ENCODE measurements around the gene TSC22D1. TPM values are rescaled to one million over a fixed set of nuclear protein-coding genes. Genes with fewer than 3 reads are reported as not detected.

The TSC22D1 gene
- total and polyA plus RNA-seq, 9 donors = 61.8 to 93.1 (median 76.7) TPM

DNA sequence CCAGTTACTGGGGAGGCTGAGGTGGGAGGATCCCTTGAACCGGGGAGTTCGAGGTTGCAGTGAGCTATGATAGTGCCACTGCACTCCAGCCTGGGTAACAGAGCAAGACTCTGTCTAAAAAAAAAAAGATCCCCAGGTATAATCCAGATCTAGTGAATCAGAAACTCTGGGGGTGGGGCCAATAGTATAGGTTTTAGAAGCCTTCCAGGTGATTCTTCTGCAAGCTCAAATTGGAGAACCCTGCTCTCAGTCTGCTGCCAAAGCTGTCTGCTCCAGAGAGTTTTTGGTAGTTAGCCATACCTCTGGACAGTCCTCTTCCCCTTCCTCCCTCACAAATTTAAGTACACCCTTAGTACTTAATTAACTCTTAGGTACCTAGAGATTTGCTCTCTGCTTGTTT lies 174.6 kb downstream of the TSC22D1 start:
- H3K4me1 ChIP-seq (ENCODE audit: control insufficient read depth, insufficient read depth, low read length) = peaks cover 24% of the 10 kb centered on the region
- no peaks in the 10 kb centered on the region for H3K36me3 ChIP-seq (ENCODE audit: control insufficient read depth, insufficient read depth, low read length)
- DNase-seq = no peak
- no peaks in the 10 kb centered on the region for H3K9me3 ChIP-seq (replicated peaks; ENCODE audit: control insufficient read depth, low read depth, low read length)
- 50% methylated on average over 2 of the region's 2 CpGs for WGBS (ENCODE audit: insufficient coverage)
- peaks cover 15% of the 10 kb centered on the region for H3K27me3 ChIP-seq (ENCODE audit: control insufficient read depth, insufficient read depth, low read length)
- H3K4me3 ChIP-seq (ENCODE audit: low read length) = no peak overlapping the region
- no peak overlapping the region for H3K27ac ChIP-seq (ENCODE audit: low read length)

DNA sequence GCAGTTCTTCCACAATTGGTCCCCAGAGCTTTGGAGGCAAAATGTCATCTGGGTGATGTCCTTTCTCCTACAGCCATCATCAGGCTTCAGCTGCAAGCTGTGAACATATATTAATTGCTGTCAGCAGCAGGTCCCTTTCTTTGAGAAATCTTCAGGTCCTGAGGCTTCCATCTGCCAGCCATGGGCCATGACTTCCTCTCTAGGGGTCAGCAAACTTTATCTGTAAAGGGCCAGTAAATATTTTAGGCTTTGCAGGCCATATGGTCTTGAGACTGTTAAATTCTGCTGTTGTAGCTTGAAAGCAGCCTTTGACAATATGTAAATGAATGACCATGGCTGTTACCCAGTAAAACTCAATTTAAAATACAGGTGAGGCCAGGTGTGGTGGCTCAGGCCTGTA lies 175.4 kb downstream of the TSC22D1 start:
- peaks cover 15% of the 10 kb centered on the region for H3K27me3 ChIP-seq (ENCODE audit: control insufficient read depth, insufficient read depth, low read length)
- H3K27ac ChIP-seq (ENCODE audit: low read length) = no peak overlapping the region
- DNase-seq = no peak
- no peaks in the 10 kb centered on the region for H3K36me3 ChIP-seq (ENCODE audit: control insufficient read depth, insufficient read depth, low read length)
- no peak overlapping the region for H3K4me3 ChIP-seq (ENCODE audit: low read length)
- no peaks in the 10 kb centered on the region for H3K9me3 ChIP-seq (replicated peaks; ENCODE audit: control insufficient read depth, low read depth, low read length)
- peaks cover 30% of the 10 kb centered on the region for H3K4me1 ChIP-seq (ENCODE audit: control insufficient read depth, insufficient read depth, low read length)

DNA sequence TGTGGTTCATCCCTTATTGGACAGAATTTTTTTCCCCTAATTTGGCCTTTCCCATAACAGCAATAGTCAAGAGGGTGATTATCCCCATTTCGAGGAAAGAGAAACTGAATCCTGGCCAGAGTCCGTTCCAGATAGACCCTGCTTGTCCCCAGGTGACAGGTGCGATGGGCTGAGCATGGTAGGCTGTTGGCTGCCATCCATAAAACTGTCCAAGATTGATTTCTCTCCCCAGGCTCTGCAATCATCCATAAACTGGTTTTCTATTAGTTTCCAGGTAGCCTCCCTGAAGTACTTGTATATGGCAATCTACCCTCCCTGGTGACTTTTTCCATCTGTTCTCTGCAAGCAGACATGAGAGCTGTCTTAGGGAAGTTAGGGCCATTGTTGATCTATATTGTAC lies 177.1 kb downstream of the TSC22D1 start:
- no CpG with 5 or more reads among the region's 3 CpGs for WGBS (ENCODE audit: insufficient coverage)
- no peaks in the 10 kb centered on the region for H3K36me3 ChIP-seq (ENCODE audit: control insufficient read depth, insufficient read depth, low read length)
- H3K9me3 ChIP-seq (replicated peaks; ENCODE audit: control insufficient read depth, low read depth, low read length) = no peaks in the 10 kb centered on the region
- no peak for DNase-seq
- H3K27me3 ChIP-seq (ENCODE audit: control insufficient read depth, insufficient read depth, low read length) = peaks cover 7% of the 10 kb centered on the region
- H3K27ac ChIP-seq (ENCODE audit: low read length) = no peak overlapping the region
- H3K4me1 ChIP-seq (ENCODE audit: control insufficient read depth, insufficient read depth, low read length) = peaks cover 27% of the 10 kb centered on the region
- H3K4me3 ChIP-seq (ENCODE audit: low read length) = no peak overlapping the region

DNA sequence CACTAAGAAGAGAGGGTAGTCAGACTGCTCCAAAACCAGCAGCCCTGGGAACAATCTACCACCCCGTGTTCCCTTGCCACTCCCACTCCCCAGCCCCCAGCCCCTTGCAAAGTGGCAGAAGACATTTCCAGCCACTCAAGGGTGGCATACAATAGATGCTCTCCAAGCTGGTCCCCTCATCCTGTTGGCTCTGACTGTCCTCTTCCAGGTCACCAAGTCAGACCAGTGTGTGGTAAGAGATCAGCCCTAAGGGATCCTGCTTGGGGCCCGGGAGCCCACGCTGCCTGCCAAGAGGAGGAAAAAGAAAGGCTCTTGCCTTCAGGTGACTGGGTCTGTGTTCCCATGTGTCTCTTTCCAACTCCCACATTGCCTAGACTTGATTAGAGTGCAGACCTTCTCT lies 177.5 kb downstream of the TSC22D1 start:
- Histone ChIP-seq H3K27me3 (ENCODE audit: control insufficient read depth, insufficient read depth, low read length) (peaks cover 5% of the 10 kb centered on the region), H3K9me3 (replicated peaks; ENCODE audit: control insufficient read depth, low read depth, low read length) (no peaks in the 10 kb centered on the region), H3K4me1 (ENCODE audit: control insufficient read depth, insufficient read depth, low read length) (peaks cover 26% of the 10 kb centered on the region), H3K36me3 (ENCODE audit: control insufficient read depth, insufficient read depth, low read length) (no peaks in the 10 kb centered on the region), H3K4me3 (ENCODE audit: low read length) (no peak overlapping the region), H3K27ac (ENCODE audit: low read length) (no peak overlapping the region)
- WGBS (ENCODE audit: insufficient coverage) = 76% methylated on average over 3 of the region's 3 CpGs
- DNase-seq = no peak

DNA sequence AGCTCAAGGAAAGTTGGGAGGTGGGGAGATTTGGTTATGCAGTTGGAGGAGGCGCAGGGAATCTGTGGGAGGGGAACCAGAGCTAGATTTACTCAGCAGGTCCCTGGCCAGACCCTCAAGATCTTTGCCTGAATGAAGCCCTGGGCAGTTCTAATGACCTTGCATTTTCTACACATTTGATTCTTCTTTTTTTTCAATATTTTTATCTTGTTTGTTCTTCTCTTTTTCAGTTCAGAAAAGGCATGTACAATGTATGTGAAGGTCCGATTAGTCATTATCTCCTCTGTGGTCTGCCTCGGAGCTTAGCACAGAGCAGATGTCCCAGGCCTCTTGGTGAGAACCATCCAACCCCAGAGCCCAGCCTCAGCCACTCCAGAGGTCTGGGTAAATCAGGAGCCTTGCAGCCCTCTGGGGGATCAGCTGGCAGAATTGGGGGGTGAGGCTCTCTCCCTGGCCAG lies 178.3 kb downstream of the TSC22D1 start:
- Histone ChIP-seq H3K4me3 (ENCODE audit: low read length) (no peak overlapping the region), H3K4me1 (ENCODE audit: control insufficient read depth, insufficient read depth, low read length) (peaks cover 22% of the 10 kb centered on the region), H3K36me3 (ENCODE audit: control insufficient read depth, insufficient read depth, low read length) (no peaks in the 10 kb centered on the region), H3K27me3 (ENCODE audit: control insufficient read depth, insufficient read depth, low read length) (peaks cover 2% of the 10 kb centered on the region), H3K27ac (ENCODE audit: low read length) (peak overlapping the region; percentile 76), H3K9me3 (replicated peaks; ENCODE audit: control insufficient read depth, low read depth, low read length) (no peaks in the 10 kb centered on the region)
- WGBS (ENCODE audit: insufficient coverage) = no CpG with 5 or more reads among the region's 3 CpGs
- DNase-seq = no peak

DNA sequence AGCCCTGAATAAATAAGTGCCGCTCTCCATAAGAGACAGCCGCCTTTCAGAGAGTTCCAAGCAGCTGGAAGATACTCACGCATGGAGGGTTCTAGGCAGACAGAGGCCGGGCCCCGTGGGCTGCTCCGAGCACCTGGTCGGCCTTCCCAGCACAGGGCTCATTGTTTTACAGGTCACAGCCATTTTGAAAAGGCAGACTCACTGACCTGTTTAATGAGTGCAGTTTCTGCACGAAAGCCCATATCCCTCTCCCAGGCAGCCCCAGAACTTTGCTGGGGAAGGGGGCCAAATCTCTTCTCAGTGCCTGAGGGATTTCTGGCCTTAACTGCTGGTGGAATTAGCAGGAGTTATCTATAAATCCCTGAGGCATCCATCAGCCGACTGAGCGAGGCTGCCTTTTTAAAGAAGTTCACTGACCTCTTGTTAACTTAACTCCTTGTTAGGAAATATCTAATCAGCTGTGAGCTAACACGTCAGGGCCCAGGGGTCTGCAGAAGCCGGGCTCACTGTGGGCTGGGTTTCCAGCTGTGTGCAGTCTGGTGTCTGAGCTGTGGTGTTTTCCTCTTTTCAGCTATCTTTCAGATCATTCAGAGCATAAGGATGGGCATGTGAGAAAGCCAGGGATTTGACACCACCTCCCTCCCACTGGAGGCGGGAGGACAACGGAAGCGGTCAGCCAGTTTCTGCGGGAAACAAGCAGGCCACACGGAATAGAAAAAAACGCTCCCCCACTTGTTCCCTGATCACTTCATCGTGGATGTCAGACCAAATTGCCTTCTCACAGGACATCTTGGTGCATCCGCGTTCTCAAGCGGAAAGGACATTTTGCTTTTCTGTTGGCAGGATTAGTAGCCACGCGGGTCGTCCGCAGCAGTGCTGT lies 179.2 kb downstream of the TSC22D1 start:
- DNase-seq = peak; percentile 81
- H3K4me3 ChIP-seq (ENCODE audit: low read length) = peak overlapping the region; percentile 9
- H3K27ac ChIP-seq (ENCODE audit: low read length) = peak overlapping the region; percentile 76
- H3K4me1 ChIP-seq (ENCODE audit: control insufficient read depth, insufficient read depth, low read length) = peaks cover 21% of the 10 kb centered on the region
- WGBS (ENCODE audit: insufficient coverage) = 21% methylated on average over 19 of the region's 26 CpGs
- H3K9me3 ChIP-seq (replicated peaks; ENCODE audit: control insufficient read depth, low read depth, low read length) = no peaks in the 10 kb centered on the region
- no peaks in the 10 kb centered on the region for H3K27me3 ChIP-seq (ENCODE audit: control insufficient read depth, insufficient read depth, low read length)
- H3K36me3 ChIP-seq (ENCODE audit: control insufficient read depth, insufficient read depth, low read length) = no peaks in the 10 kb centered on the region

DNA sequence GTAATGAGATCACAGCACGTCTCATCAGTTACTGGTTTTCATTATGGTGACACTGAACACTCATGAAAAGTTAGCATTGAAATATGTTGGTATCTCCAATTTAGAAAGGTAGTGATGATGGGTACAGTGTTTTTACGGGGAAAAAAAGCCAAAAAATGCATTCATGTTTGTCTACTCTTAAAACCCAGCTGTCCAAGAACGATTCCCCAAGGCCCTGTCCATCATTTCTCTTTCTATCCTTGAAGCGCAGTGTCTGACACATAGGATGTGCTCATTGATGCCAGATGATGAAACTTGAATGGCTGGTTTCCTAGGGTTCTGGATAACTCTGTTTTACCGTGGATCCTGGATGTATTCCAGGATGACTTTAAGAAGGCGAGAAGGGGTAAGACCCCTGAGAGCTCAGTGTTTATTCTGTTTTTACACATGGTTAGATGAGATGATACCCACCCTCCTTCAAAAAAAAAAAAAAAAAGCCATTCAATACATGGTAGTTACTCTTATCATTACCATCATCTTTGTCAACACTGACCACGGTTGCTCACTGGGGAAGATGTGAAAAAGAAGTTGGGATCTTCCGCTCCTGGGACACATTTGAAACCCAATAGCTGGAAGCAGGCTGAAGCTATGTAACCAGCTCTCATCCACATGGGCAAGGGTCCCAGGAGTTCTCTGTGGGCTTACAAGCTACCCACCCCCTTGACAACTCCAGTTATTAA lies 180.0 kb downstream of the TSC22D1 start:
- 67% methylated on average over 1 of the region's 8 CpGs for WGBS (ENCODE audit: insufficient coverage)
- no peaks in the 10 kb centered on the region for H3K9me3 ChIP-seq (replicated peaks; ENCODE audit: control insufficient read depth, low read depth, low read length)
- peak; percentile 57 for DNase-seq
- no peaks in the 10 kb centered on the region for H3K27me3 ChIP-seq (ENCODE audit: control insufficient read depth, insufficient read depth, low read length)
- H3K4me1 ChIP-seq (ENCODE audit: control insufficient read depth, insufficient read depth, low read length) = peaks cover 21% of the 10 kb centered on the region
- no peaks in the 10 kb centered on the region for H3K36me3 ChIP-seq (ENCODE audit: control insufficient read depth, insufficient read depth, low read length)
- peak overlapping the region; percentile 76 for H3K27ac ChIP-seq (ENCODE audit: low read length)
- H3K4me3 ChIP-seq (ENCODE audit: low read length) = no peak overlapping the region

DNA sequence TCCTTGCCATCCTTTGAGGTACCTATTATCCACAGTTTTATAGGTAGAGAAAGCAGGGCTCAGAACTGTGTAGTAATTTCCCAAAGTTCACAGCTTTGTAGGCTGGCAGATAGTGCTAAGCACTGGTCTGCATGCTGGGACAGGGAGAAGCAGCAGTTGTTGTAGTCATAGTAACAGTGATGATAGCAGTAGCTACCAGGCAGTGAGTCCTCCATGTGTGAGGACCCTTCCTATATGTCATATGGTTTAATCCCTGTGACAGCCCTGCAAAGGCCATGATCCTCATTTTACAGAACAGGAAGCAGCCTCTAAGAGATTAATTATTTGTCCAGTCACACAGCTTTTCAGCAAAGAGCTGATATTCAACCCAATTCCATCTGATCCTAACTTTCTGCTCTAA lies 181.5 kb downstream of the TSC22D1 start:
- Histone ChIP-seq H3K36me3 (ENCODE audit: control insufficient read depth, insufficient read depth, low read length) (no peaks in the 10 kb centered on the region), H3K27me3 (ENCODE audit: control insufficient read depth, insufficient read depth, low read length) (no peaks in the 10 kb centered on the region), H3K27ac (ENCODE audit: low read length) (no peak overlapping the region), H3K4me3 (ENCODE audit: low read length) (no peak overlapping the region), H3K4me1 (ENCODE audit: control insufficient read depth, insufficient read depth, low read length) (peaks cover 21% of the 10 kb centered on the region), H3K9me3 (replicated peaks; ENCODE audit: control insufficient read depth, low read depth, low read length) (no peaks in the 10 kb centered on the region)
- peak; percentile 20 for DNase-seq

DNA sequence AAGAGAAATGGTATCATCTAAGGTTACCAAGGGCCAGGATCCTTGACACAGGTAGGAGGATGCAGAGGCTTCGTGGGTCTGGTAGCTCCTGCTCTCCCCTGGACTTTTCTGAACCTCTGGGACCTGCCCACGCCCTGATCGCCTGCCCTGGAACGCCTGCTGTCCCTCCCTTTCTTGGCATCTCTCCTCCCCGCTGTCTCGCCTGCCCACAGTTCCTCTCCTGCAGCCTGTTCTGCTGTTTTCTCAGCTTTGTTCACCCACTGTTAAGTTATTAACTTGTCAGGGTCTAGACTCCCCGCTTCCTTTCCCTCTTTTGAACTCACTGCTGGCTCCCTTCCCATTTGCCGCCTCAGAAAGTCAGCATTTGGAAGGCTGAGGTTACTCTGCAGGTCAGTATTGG lies 182.7 kb downstream of the TSC22D1 start:
- no peaks in the 10 kb centered on the region for H3K27me3 ChIP-seq (ENCODE audit: control insufficient read depth, insufficient read depth, low read length)
- DNase-seq = no peak
- no peaks in the 10 kb centered on the region for H3K9me3 ChIP-seq (replicated peaks; ENCODE audit: control insufficient read depth, low read depth, low read length)
- H3K27ac ChIP-seq (ENCODE audit: low read length) = no peak overlapping the region
- H3K4me1 ChIP-seq (ENCODE audit: control insufficient read depth, insufficient read depth, low read length) = peaks cover 21% of the 10 kb centered on the region
- WGBS (ENCODE audit: insufficient coverage) = 60% methylated on average over 6 of the region's 8 CpGs
- no peaks in the 10 kb centered on the region for H3K36me3 ChIP-seq (ENCODE audit: control insufficient read depth, insufficient read depth, low read length)
- no peak overlapping the region for H3K4me3 ChIP-seq (ENCODE audit: low read length)

DNA sequence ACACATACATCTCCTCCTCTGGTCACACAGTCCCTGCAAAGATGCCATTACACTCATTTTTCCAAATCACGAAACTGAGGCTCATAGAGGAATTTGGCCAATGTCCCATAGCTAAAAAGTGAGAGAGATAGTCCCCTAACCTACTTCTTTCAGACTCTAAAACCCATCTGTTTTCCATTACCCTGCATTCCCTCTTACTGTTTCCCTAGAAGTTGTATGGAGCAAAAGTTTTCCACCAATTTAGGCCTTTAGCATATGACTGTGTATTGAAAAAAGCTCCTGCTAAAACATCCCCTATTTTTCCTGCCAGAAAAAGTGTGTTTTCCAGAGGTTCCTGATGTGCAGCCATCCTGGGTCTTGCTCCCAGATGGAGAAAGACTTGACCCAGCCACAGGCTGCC lies 186.3 kb downstream of the TSC22D1 start:
- no peak overlapping the region for H3K4me3 ChIP-seq (ENCODE audit: low read length)
- peak; percentile 85 for DNase-seq
- no CpG with 5 or more reads among the region's 1 CpG for WGBS (ENCODE audit: insufficient coverage)

More for the DNA sequence above, 186.3 kb downstream of the TSC22D1 start:
- Histone ChIP-seq H3K4me1 (ENCODE audit: control insufficient read depth, insufficient read depth, low read length) (no peaks in the 10 kb centered on the region), H3K27me3 (ENCODE audit: control insufficient read depth, insufficient read depth, low read length) (no peaks in the 10 kb centered on the region), H3K36me3 (ENCODE audit: control insufficient read depth, insufficient read depth, low read length) (no peaks in the 10 kb centered on the region), H3K9me3 (replicated peaks; ENCODE audit: control insufficient read depth, low read depth, low read length) (no peaks in the 10 kb centered on the region), H3K27ac (ENCODE audit: low read length) (peak overlapping the region; percentile 32)

All from muscle of leg (tissue), 11 donors.